Liver (tissue), 9 donors: Measurements from ENCODE around the gene RAB3GAP2. TPM values are rescaled to one million over a fixed set of nuclear protein-coding genes. Genes with fewer than 3 reads are reported as not detected.

Experiments used
- DNase-seq: peaks from one replicate; pipeline ENCODE4 v3.0.0-alpha.2; 2017; ENCODE audit warnings: low spot score
- H3K27ac ChIP-seq, 2 donors: one replicate each; pipeline ENCODE4 v1.7.0; 2013; ENCODE audit warnings: inconsistent platforms in 2 of 2, low read length in 2 of 2, control low read depth in 1 of 2, low read depth in 1 of 2, mild to moderate bottlenecking in 1 of 2
- H3K27me3 ChIP-seq, 4 donors: one replicate each; pipeline versions ENCODE4 v1.6.1 to v1.7.0; 2013; ENCODE audit warnings: low read length in 3 of 4, inconsistent platforms in 1 of 4, mild to moderate bottlenecking in 1 of 4, moderate library complexity in 1 of 4; ENCODE audit not compliant: control insufficient read depth in 4 of 4, insufficient read depth in 4 of 4
- H3K36me3 ChIP-seq, 4 donors: one replicate each; pipeline versions ENCODE4 v1.6.1 to v1.7.0; 2013; ENCODE audit warnings: low read length in 3 of 4, mild to moderate bottlenecking in 3 of 4, low read depth in 1 of 4, moderate library complexity in 1 of 4; ENCODE audit not compliant: control insufficient read depth in 4 of 4, insufficient read depth in 3 of 4
- H3K4me1 ChIP-seq, 4 donors: one replicate each; pipeline versions ENCODE4 v1.6.1 to v1.7.0; 2013; ENCODE audit warnings: low read length in 3 of 4, mild to moderate bottlenecking in 3 of 4, moderate library complexity in 1 of 4; ENCODE audit not compliant: control insufficient read depth in 4 of 4, insufficient read depth in 4 of 4
- H3K4me3 ChIP-seq, 3 donors: one replicate each; pipeline versions ENCODE4 v1.6.1 to v1.7.0; 2013; ENCODE audit warnings: low read length in 3 of 3, control low read depth in 1 of 3, low read depth in 1 of 3, mild to moderate bottlenecking in 1 of 3
- H3K9ac ChIP-seq, 2 donors: one replicate each; pipeline ENCODE4 v1.7.0; 2013; ENCODE audit warnings: low read length in 2 of 2, mild to moderate bottlenecking in 2 of 2, moderate library complexity in 2 of 2, control low read depth in 1 of 2, low read depth in 1 of 2
- H3K9me3 ChIP-seq, 4 donors: one replicate each; pipeline versions ENCODE4 v1.6.1 to v1.7.0; 2013; ENCODE audit warnings: low read length in 3 of 4; ENCODE audit not compliant: control insufficient read depth in 4 of 4
- ATF3 ChIP-seq: IDR thresholded peaks from 2 replicates; pipeline ENCODE4 v1.6.1; 2016; ENCODE audit warnings: antibody characterized with exemption
- CTCF ChIP-seq: fragments of 150-350 bp; IDR thresholded peaks from 2 replicates; pipeline ENCODE4 v1.5.1; 2017; ENCODE audit warnings: improper control_type of control experiment, low read depth, low read length; ENCODE audit not compliant: missing input control
- EGR1 ChIP-seq, 2 donors: IDR thresholded peaks; 2 replicates each; pipeline ENCODE4 v1.6.1; 2016 to 2018; ENCODE audit warnings: antibody characterized with exemption in 2 of 2, low read depth in 2 of 2
- FOXA1 ChIP-seq: IDR thresholded peaks from 2 replicates; pipeline ENCODE4 v1.6.1; 2016; ENCODE audit warnings: antibody characterized with exemption
- FOXA2 ChIP-seq: IDR thresholded peaks from 2 replicates; pipeline ENCODE4 v1.6.1; 2016; ENCODE audit warnings: antibody characterized with exemption
- GABPA ChIP-seq, 2 donors: IDR thresholded peaks in 1 of 2; conservative IDR thresholded peaks in 1 of 2; 2 replicates each; pipeline ENCODE4 v1.6.1; 2016; ENCODE audit warnings: antibody characterized with exemption in 2 of 2, mild to moderate bottlenecking in 1 of 2, moderate library complexity in 1 of 2
- HNF4A ChIP-seq, 2 donors: conservative IDR thresholded peaks; 2 replicates each; pipeline ENCODE4 v1.6.1; 2016; ENCODE audit warnings: antibody characterized with exemption in 2 of 2, mild to moderate bottlenecking in 2 of 2
- HNF4G ChIP-seq: IDR thresholded peaks from 2 replicates; pipeline ENCODE4 v1.6.1; 2016; ENCODE audit warnings: antibody characterized with exemption
- JUND ChIP-seq, 2 donors: IDR thresholded peaks; 2 replicates each; pipeline ENCODE4 v1.6.1; 2016; ENCODE audit warnings: antibody characterized with exemption in 2 of 2
- NR2F2 ChIP-seq: IDR thresholded peaks from 2 replicates; pipeline ENCODE4 v1.6.1; 2016; ENCODE audit warnings: antibody characterized with exemption
- RAD21 ChIP-seq, 2 donors: IDR thresholded peaks; 2 replicates each; pipeline ENCODE4 v1.6.1; 2016; ENCODE audit warnings: antibody characterized with exemption in 2 of 2, mild to moderate bottlenecking in 2 of 2
- REST ChIP-seq: IDR thresholded peaks from 2 replicates; pipeline ENCODE4 v1.6.1; 2016; ENCODE audit warnings: antibody characterized with exemption, mild to moderate bottlenecking
- RXRA ChIP-seq, 2 donors: IDR thresholded peaks; 2 replicates each; pipeline ENCODE4 v1.6.1; 2017 to 2018; ENCODE audit warnings: antibody characterized with exemption in 2 of 2, mild to moderate bottlenecking in 1 of 2
- TAF1 ChIP-seq: conservative IDR thresholded peaks from 2 replicates; pipeline ENCODE4 v1.6.1; 2016; ENCODE audit warnings: antibody characterized with exemption, mild to moderate bottlenecking
- YY1 ChIP-seq: IDR thresholded peaks from 2 replicates; pipeline ENCODE4 v1.6.1; 2016; ENCODE audit warnings: antibody characterized with exemption, mild to moderate bottlenecking
- ZBTB33 ChIP-seq: IDR thresholded peaks from 2 replicates; pipeline ENCODE4 v1.6.1; 2016; ENCODE audit warnings: antibody characterized with exemption
- WGBS: extraction: QIAGEN DNeasy Blood & Tissue Kit; methylation state at CpG from one replicate; pipeline ENCODE4 v1.1.7; 2013; 5-methylcytosine and 5-hydroxymethylcytosine counted together
- polyA plus RNA-seq, 2 donors: library from polyadenylated mRNA; stranded (reverse) in 1 of 2; unstranded in 1 of 2; fragments of 200-250 nt in 1 of 2; fragments of >200 nt in 1 of 2; fragmentation: Nextera tagmentation in 1 of 2; extraction: Ambion mirVana in 1 of 2; gene quantifications; one replicate each; pipeline versions ENCODE4 v1.2.1 to v1.2.3, GENCODE V29; 2013 to 2015
- total RNA-seq, 2 donors: library from RNA; depleted of rRNA; stranded (reverse); fragments of >200 nt; gene quantifications; one replicate each; pipeline ENCODE4 v1.2.3, GENCODE V29; 2014
- donor health status: healthy.
- donor health status: healthy.
- donor health status: healthy.
- donor health status: healthy.
- donor health status: healthy.

The RAB3GAP2 gene
- total and polyA plus RNA-seq, 4 donors: 5.3 to 24.0 (median 11.4) TPM

- no peak for TF ChIP-seq GABPA (IDR thresholded peaks at IDR 0.05 in 1 of 2, conservative IDR thresholded peaks at IDR 0.05 in 1 of 2)
- TF ChIP-seq FOXA1: no peak
- no peak for TF ChIP-seq YY1
- TF ChIP-seq RXRA (IDR thresholded peaks at IDR 0.05): no peak
- TF ChIP-seq HNF4A (conservative IDR thresholded peaks at IDR 0.05): no peak
- no peak overlapping the region for H3K27ac ChIP-seq
- no peaks in the 10 kb centered on the region for H3K9me3 ChIP-seq
- no peaks in the 10 kb centered on the region for H3K4me1 ChIP-seq
- no peak for DNase-seq
- H3K9ac ChIP-seq: no peak overlapping the region
- no peak overlapping the region for H3K4me3 ChIP-seq
- no peaks in the 10 kb centered on the region for H3K36me3 ChIP-seq
- peaks cover 0 to 4% (median 0%) of the 10 kb centered on the region in 4 donors for H3K27me3 ChIP-seq
Measured at GRCh38 chr1:220291580-220291979, 19.3 kb upstream of the RAB3GAP2 start.

GRCh38 chr1:220290140-220290761 is 18.0 kb upstream of the RAB3GAP2 start:
- Histone ChIP-seq H3K4me3 (no peak overlapping the region), H3K27me3 (peaks cover 0 to 4% (median 0%) of the 10 kb centered on the region in 4 donors), H3K27ac (no peak overlapping the region), H3K9ac (no peak overlapping the region), H3K4me1 (no peaks in the 10 kb centered on the region), H3K36me3 (no peaks in the 10 kb centered on the region), H3K9me3 (no peaks in the 10 kb centered on the region)
- no peak for DNase-seq
- no peak for TF ChIP-seq FOXA2
- TF ChIP-seq ZBTB33: no peak
- TF ChIP-seq EGR1 (IDR thresholded peaks at IDR 0.05; ENCODE audit: low read depth in 2 of 2): no peak
- no peak for TF ChIP-seq JUND (IDR thresholded peaks at IDR 0.05)
- TF ChIP-seq FOXA1: no peak
- TF ChIP-seq TAF1: no peak
- TF ChIP-seq GABPA (IDR thresholded peaks at IDR 0.05 in 1 of 2, conservative IDR thresholded peaks at IDR 0.05 in 1 of 2): no peak
- no peak for TF ChIP-seq HNF4A (conservative IDR thresholded peaks at IDR 0.05)
- TF ChIP-seq CTCF: no peak
- no peak for TF ChIP-seq ATF3
- no peak for TF ChIP-seq NR2F2
- 60% methylated on average over 4 of the region's 4 CpGs for WGBS

GRCh38 chr1:220287129-220287528 is 14.9 kb upstream of the RAB3GAP2 start:
- Histone ChIP-seq H3K4me3 (no peak overlapping the region), H3K9me3 (no peaks in the 10 kb centered on the region), H3K4me1 (no peaks in the 10 kb centered on the region), H3K9ac (no peak overlapping the region), H3K27ac (no peak overlapping the region), H3K36me3 (no peaks in the 10 kb centered on the region), H3K27me3 (no peaks in the 10 kb centered on the region)
- WGBS: 96% methylated on average over 8 of the region's 8 CpGs
- TF ChIP-seq TAF1 (no peak), YY1 (no peak), RAD21 (IDR thresholded peaks at IDR 0.05) (no peak), ZBTB33 (no peak), HNF4G (no peak), RXRA (IDR thresholded peaks at IDR 0.05) (no peak), REST (no peak), NR2F2 (no peak), HNF4A (conservative IDR thresholded peaks at IDR 0.05) (no peak), ATF3 (no peak), JUND (IDR thresholded peaks at IDR 0.05) (no peak)
- DNase-seq: no peak
